Frontal cortex (tissue), 4 donors: Measurements from ENCODE around the gene NKD2. TPM values are rescaled to one million over a fixed set of nuclear protein-coding genes. Genes with fewer than 3 reads are reported as not detected.

Source experiments
- DNase-seq, 2 donors: peaks; one replicate each; pipeline ENCODE4 v3.0.0; 2012; ENCODE audit warnings: low spot score in 2 of 2
- FAIRE-seq: peaks from 2 replicates; lab custom pipeline; 2012; peaks lifted over from hg19 to GRCh38; lab: Jason Lieb, UNC
- total RNA-seq: library from RNA; depleted of rRNA; stranded (reverse); fragments of >200 nt; gene quantifications from one replicate; pipeline ENCODE4 v1.2.3, GENCODE V29; 2014
- donor health status: control.
- donor health status: control.
- donor health status: control.

NKD2 gene
- total RNA-seq, 1 donor from 2014 or later: 2.9 TPM

GRCh38 chr5:1063661-1064382 is 55.2 kb downstream of the NKD2 start:
- DNase-seq (no peak), FAIRE-seq (no peak)

GRCh38 chr5:1064383-1065142 is 56.0 kb downstream of the NKD2 start:
- DNase-seq (no peak), FAIRE-seq (no peak)

DNA sequence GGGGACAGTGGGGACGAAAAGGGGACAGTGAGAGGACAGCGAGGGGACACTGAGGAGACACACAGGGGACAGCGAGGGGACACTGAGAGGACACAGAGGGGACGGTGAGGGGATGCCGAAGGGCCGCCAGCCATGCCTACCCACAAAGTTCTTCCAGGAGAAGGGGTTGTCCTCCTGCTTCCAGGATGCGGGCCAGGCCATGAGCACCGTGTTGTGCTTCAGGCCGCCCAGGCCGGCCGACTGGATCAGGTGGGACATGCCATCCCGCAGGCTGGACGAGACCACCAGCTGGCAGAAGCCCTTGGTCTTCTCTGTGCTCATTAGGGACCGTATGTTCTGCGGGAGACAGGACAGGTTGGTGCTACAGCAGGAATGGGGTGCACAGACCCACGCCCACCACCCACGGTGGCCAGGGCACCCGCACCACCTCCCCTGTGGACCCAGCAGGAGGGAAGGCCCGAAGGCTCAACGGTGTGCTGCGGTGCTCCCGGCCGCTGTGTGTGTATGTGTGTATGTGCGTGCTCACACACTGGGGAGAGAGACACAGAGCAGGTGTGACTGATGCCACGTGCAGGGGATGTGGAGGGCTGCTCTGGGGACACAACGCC is 56.6 kb downstream of the NKD2 start:
- DNase-seq (no peak), FAIRE-seq (no peak)

DNA sequence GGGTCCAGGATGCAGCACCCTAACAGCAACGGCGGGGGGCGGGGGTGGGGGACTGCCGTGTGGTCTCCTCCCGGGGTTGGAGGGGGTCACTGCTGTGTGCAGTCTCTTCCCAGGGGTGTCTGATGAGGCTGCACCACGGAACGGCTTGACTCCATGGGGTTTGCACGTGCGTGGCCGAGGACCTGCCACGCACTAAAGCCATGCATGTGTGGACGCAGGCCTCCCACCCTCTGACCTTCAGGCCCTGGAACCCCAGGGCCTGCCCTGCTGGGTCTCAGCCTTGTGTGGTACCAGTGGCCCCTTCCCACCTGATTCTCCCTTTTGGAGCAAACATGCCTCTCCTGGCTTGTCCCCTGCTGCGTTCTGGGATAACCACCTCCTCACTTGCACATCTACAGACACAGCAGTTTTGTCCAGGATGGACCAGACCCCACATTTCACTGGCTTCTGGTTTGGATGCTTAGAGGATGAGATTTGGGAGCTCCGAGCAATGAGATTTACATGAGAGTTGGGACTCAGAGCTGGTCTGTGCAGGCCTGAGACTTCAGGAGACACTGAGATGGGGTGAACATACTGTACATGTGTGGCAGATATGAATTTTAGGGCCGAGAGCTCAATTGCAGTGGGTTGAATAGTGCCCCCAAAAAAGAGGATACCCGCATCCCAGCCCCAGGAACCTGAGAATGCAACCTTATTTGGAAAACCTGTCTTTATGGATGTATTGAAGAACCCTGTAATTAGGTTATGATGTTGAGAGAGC is 57.5 kb downstream of the NKD2 start:
- no peak for FAIRE-seq
- DNase-seq: no peak

DNA sequence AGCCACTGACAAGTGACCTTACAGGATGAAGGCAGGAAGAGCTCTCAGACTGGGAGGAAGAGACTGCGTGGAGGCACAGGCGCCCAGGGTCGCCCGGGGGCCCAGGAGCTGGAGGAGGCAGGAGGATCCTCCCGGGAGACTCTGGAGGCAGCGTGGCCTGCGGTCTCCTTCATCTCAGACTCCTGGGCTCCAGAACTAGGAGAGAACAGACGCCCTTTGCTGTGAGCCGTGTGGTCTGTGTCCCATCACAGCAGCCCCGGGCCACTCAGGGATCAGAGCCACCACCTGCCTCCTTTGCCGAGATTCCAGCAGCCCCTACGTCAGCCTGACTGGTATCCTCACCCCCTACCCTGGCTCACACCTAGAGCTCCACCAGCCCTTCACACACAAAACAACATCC is 58.1 kb downstream of the NKD2 start:
- DNase-seq (no peak), FAIRE-seq (no peak)

DNA sequence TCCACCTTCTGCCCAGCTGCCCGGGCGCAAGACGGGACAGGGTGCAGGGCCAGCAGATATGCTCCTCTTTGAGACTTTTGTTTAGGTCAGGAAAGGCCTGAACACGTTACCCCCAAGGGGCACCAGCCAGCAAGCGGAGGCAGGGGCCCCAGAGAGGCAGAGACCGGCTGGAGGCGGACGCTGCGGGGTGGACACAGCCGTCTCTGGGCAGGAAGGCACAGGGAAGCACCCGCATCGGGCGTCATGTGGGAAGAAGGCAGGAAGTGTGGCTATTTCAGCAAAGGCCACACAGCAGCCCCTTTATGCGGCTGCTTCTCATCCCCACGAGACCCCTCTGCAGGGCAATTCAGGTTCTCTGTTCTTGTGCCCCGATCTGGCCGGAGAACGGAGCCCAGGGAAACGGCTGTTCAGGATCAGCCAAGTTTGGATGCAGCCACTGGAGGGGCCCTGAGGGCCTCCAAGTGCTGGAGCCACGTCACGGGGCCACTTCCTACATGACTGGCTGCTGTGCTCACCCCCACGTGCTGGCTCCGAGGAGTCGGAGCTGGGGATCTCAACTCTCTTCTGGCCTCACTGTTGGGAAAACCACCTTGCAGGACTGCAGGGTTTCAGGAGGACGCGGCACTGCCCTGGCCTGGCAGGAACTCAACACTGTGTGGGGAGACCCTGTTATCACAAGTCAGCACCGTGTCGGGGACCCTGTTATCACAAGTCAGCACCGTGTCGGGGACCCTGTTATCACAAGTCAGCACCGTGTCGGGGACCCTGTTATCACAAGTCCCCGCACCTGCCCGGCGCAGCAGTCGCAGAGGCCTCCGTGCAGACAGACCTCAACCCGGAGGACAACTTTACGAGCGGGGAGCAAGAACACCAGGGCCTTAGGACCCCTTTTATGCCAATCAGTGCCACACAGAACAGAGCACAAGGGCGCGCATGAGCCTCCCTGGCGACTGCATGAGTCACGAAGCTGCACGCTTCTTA is 58.8 kb downstream of the NKD2 start:
- FAIRE-seq (no peak), DNase-seq (no peak)

GRCh38 chr5:1068204-1068894 is 59.7 kb downstream of the NKD2 start:
- DNase-seq (no peak), FAIRE-seq (no peak)

DNA sequence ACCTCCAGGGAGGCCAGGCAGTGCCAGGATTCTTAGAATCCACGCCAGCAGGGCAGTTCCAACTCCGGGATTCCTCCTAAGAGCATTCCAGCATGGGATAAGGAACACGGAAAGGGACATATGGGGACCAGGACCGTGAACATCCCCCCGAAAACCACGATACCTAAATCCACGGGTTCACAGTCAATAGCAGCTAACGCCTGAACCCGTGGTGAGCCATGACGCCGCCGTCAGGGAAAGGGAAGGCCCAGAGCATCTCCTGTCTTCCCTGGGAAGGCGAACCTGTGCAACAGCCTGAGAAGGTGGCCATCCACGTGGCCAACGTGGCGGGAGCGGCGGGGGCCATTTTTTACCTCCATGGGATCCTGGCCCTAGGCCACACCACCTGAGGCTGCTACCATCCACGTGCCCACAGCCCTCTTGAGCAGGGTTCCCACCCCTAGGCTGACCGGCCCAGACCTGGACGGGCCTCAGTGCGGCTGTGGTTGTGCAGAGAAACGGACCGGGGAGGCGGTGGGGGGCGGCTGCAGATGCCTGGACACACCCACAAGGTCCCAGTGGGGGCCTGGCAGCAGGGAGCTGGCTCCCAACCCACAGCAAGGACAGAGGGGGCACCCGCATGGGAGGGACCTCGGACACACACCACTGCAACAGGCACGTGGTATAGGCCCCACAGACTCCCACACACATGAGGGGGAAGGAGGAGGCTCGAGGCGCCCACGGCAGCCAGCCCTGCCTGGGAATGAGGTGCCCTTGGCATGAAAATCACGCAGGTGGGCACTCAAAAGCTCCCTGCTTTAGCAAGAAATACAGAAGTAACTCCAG is 60.5 kb downstream of the NKD2 start:
- no peak for FAIRE-seq
- DNase-seq: no peak

DNA sequence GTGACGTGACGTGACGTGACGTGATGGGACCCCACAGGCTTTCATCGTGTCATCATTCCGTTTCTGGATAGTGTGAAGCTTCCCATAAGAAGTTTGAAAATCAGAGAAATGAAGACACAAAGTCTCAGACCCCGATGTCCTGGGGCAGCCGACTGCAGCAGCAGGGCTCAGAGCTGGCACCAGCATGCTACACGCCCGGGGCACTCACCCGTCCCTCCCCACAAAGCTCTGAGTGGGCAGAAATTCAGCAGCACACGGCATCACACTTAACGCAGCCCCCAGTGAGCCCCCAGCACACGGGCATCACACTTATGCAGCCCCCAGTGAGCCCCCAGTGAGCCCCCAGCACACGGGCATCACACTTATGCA is 61.1 kb downstream of the NKD2 start:
- DNase-seq (no peak), FAIRE-seq (no peak)

DNA sequence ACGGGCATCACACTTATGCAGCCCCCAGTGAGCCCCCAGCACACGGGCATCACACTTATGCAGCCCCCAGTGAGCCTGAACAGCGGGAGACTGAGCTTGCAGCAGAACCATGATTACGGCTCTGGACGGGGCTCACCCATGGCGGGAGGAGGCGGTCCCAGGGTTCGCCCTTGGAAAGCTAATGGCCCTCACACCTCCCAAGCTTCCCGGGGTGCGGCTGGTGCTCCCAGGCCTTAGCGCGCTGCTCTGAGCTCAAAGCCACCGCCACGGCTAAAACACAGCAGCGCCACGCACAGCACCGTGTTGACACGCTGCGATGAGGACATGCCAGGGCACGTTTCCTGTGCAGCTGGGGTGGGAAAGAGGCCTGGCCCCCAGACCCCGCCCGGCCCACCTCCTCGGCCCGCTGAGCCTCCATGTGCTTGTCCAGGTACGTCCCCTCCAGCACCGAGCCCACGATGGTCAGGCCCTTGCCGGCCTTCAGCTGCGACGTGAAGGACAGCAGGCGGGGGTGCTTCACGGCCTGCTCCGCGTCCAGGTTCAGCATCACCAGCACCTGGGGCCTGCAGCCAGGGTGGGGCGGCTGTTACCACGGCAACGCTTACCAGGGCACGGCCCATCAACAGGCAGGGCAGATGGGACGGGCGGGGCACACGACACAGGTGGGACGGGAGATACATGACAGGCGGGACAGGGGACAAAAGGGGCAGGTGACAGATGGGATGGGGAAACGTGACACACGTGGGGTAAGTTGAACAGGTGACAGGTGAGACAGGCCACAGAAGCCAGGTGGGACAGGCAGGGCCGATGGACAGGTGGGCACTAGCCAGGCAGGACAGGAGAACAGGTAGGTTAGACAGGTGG is 64.9 kb downstream of the NKD2 start:
- DNase-seq: no peak
- no peak for FAIRE-seq

DNA sequence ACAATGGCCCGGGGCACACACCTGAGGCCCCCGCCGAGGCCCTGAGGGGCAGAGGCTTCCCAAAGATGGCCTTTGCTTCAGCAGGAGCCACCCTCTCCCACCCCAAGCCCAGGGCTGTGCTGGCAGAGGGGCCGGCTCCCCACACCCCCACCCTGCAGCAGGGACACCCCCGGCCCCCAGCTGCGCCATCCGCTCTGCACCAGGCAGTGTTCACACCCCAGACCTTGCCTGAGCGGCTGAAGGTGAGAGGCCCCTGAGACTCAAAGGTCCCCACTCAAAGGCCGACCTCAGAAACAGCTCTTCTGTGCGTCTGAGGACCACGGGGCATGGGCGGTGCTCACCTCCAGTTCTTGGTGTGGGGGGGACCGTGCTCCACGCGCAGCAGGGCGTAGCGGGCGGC is 65.6 kb downstream of the NKD2 start:
- FAIRE-seq (no peak), DNase-seq (no peak)

GRCh38 chr5:1074816-1075554 is 66.4 kb downstream of the NKD2 start:
- DNase-seq (no peak), FAIRE-seq (no peak)

DNA sequence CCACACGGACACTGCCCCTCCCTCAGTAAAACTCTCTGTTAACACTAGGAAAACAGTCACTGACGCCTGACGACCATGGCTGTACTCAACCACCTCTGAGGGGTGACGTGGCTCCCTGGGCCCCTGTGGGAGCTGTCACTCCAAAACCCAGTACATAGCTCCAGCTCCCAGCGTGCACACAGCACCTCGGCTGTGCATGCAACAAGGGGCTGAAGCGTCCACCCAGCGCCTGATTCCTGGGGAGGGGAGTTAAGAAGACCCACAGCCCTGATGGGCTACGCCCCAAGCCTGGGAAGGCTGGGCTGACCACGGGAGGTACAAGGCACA is 66.9 kb downstream of the NKD2 start:
- DNase-seq: no peak
- no peak for FAIRE-seq

DNA sequence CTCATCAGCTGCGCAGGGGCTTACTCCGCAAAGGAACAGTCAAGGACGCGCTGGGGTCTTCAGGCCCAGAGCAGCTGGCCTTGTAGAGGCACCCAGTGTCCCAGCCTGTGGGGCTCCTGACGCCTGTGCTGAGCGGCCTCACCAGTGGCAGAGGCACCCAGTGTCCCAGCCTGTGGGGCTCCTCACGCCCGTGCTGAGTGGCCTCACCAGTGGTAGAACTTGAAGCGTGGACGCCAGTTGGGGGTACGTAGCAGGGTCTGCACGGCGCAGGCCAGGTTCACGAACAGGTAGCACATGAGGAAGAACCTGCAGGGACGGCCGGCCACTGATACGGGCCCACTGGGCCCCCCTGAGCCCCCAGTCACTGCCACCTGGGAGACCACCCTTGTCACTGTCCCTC is 67.3 kb downstream of the NKD2 start:
- FAIRE-seq: no peak
- DNase-seq: no peak

DNA sequence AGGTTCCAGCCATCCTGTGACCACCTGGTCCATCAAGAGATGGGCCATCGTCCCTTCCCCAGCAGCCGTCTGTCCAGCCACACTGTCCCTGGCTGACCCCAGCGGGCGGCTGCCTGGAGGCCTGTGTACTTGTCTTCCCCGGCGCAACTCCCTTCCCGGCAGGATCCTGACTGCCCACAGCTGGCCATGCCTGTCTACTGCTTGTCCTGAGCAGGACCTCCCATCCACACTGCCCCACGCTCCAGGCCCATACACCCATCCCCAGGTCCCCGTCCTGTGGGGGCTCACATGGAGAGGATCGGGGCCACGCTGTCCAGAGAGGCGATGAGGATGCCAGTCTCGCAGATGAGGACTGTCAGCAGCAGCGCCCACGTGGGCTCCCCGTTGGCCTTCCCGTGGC is 67.8 kb downstream of the NKD2 start:
- no peak for FAIRE-seq
- no peak for DNase-seq

DNA sequence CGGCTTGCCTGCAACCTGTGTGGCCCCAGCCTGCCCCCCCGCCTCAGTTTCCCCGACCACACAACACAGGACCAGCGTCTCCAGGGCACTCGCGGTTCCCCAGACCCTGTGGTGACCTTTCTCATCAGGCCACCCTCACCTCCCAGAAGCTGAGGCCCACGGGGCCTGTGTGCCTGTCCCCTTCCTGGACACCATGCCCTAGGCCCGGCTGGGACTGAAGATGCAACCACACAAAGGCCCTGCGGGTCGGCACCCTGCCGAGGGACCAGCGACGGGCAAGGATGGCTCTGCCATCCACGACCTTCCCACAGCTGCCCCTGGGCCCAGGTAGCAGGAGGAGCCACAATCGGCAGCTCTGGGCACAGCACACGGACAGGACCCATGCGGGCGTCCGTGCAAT is 68.4 kb downstream of the NKD2 start:
- DNase-seq (no peak), FAIRE-seq (no peak)
